IPS-11a (cell line): ENCODE results near the gene C5orf52.
"Not testable (repeated sequence)": the region's sequence is repeated elsewhere in the genome, so short reads cannot be mapped to it uniquely, and the experiment has no call there.

ENCODE experiments used
- H3K4me3 ChIP-seq: one replicate; pipeline ENCODE4 v1.5.1; 2013; ENCODE audit warnings: low read depth, low read length, control low read depth

C5orf52 gene

DNA sequence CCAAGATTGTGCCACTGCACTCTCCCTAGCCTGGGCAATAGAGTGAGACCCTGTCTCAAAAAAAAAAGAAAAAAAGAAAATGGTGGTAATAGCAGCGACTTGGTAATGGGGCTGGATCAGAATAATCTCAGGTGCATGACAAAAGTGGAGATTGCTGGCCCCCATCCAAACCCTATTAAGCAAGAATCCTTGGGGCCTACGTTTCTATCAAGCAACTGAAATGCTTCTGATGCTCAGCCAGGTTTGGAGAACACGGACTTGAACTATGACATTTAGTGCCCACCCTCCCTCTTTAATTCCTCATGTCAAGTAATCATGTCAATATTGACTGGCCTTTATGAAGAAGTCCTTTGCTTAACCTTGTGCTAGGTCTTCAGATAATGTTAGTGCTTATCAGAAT, 6.6 kb downstream of the C5orf52 start:
- no peak overlapping the region for H3K4me3 ChIP-seq

DNA sequence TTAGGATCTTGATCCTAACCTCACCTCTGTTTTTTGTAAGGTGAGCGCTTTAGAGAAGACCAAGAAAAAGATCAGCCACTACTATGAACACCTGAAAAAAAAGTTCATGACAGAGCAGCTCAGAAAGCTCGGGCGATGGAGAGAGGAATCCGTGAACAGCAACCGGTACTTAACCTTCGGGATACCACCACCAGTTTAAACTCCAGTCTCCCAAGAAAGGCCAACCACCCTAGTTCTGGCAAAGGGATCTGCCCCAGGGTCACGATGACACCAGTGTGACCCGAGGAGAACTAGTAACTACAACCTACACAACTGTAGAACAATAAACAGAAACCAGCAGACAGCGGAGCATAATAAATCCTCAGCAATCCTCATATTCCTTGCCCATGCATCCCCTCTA, 8.5 kb downstream of the C5orf52 start:
- H3K4me3 ChIP-seq: no peak overlapping the region

DNA sequence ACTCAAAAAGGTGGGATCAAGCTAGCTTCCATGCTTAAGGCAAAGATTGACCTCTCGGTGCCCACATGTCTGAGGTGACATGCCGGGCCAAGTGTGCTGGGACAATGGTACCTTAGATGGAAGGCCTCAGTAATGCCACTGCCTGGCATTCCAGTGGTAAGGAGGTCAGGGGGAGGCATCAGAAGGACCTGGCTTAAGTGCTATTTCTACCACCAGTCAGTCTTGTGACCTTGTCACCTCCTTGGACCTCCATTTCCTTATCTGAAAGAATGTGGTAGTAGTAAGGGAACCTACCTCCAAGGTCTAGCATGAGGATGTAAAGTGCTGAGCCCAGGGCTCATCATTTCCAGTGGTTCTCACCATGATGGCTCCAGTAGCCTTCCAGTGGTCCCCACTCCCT, 8.9 kb downstream of the C5orf52 start:
- H3K4me3 ChIP-seq: no peak overlapping the region

DNA sequence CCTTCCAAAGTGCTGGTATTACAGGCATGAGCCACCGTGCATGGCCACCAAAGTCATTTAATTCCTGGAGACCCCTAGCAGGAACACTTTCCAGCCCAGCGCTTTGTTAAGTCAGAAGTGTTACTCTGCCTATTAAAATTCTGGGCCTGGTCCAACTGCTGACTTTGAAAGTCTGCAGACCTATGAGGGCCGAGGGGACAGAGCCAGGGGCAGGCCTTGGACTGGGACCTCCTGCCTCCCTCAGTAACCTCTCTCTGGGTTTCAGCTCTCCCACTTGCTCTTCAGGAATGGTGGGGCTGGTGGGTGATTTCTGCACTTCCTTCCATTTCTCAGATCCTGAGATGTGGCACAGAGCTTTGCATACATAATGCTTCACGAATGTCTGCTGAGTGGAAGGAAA, 9.7 kb downstream of the C5orf52 start:
- no peak overlapping the region for H3K4me3 ChIP-seq

DNA sequence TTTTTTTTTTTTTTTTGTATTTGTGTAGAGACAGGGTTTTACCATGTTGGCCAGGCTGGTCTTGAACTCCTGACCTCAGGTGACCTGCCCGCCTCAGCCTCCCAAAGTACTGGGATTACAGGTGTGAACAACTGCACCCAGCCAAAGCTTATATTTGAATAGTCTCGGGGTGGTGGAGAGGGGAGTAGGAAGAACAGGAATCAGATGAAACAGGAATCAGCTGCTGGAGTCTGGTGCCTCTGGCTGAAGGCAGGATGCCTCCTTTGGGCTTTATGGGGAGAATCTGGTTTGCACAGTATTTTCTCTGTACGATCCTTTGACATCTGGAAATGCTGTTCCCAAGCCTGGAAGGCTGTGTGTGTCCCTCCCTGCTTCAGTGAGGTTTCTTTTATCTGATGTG, 10.9 kb downstream of the C5orf52 start:
- no peak overlapping the region for H3K4me3 ChIP-seq

DNA sequence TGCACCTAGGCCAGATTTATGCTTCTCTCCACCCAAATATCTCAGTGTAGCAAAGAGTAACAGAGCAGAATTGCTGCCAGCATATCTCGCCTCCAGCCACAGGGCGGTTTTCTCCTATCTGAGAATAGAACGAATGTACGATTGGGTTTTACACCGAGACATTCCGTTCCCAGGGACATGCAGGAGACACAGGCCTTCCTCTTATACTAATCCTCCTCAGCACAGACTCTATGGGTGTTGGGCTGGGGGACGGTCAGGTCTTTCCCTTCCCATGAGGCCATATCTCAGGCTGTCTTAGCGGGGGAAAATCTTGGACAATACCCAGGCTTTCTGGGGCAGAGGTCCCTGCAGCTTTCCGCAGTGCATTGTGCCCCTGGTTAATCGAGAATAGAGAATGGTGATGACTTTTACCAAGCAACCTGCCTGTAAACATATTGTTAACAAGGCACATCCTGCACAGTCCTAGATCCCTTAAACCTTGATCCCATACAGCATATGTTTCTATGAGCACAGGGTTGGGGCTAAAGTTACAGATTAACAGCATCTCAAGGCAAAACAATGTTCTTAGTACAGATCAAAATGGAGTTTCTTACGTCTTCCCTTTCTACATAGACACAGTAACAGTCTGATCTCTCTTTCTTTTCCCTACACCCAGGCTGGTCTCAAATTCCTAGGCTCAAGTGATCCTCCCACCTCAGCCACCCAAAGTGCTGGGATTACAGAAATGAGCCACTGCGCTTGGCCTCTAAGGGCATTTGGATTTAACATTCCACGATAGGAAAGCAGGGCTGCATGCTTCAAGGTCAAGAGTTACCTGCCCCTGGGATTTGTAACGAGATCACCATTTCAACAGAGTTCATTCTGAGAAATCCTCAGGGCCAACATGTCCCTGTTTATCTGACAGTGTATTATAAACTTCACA, 15.2 kb downstream of the C5orf52 start:
- not testable (repeated sequence) for H3K4me3 ChIP-seq

DNA sequence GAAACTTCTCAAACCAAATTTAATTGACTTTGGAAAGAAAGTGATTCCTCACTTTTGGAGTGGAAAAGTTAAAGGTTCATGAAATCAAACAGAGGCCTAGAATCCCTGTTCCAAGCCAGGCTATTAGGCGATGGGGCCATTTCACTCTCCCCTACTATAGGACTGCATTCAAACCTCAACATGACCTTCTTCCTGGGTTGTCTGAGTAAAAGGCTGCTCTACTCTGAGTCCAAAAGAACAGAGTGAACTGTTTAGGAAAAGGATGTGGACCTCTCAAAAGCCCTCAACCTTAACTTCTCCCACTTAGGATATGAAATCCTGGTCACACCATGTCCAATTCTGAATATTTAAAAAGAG, 15.8 kb downstream of the C5orf52 start:
- no peak overlapping the region for H3K4me3 ChIP-seq

DNA sequence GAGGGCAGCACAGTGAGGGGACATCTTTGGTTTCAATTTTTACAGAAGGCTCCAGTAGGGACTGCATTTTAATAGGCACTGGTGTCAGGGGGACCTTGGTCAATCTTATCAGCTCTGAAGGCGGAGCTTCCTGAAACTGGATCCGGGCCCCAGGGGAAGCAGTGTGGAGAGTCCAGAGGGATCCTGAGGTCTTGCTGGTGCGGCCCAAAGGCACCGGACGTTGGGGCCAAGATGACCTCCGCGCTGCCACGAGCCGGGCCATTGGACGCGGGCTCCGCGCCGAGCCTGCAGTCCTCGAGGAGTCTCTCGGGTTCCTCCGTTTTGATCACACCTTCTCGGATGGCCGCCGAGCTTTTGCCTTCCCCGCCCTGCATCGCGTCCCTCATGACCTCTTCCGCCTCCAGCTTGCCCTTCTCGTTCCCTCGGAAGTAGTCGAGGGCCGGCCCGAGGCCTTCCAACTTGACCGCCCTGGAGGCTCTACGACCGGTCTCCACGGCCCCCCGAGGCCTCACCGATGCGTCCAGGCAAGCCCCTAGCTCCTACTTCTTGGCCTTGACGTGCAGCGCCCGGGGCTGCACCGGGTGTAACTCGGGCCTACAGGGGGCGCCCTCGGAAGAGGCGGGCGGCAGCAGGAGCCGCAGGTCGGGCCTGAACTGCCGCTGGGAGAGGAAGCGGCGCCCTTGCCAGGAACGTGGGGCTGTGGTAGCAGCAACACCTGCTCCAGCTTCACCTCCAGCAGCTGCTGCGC, 18.8 kb downstream of the C5orf52 start:
- no peak overlapping the region for H3K4me3 ChIP-seq

DNA sequence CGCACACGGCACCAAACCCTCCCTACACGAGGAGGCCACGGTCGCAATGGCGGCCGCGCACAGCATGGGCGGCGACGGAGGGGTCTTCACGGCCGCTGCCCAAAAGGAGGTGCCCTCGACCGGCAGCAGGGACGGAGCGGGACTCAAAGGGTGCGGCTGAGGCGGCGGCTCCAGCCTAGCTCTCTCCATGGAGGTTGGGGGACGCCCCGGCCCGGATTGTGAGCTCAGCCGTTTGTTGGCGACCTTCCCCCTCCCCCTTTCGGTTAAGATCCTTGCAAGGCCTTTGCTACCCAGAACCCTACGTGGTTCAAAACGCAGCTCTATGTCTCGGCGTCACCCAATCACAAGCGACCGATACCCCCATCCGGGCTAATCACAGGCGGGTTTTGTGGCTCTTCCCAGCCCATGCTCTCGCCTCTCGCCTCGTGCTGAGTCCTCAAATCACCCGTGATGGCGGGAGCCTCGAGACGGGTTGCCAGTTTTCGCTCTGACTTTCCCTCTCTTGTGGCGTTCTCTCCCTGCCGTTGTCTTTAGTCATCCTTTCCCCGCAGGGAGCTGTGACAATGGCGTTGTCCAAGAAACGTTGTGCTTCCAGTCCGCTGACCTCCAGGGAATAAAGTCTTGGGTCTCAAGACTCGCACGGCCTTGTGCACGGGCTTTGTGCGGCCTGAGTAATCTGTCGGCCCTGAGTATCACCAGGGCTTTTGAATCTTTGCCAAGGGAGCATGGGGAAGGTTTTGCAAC, 19.5 kb downstream of the C5orf52 start:
- H3K4me3 ChIP-seq: no peak overlapping the region

DNA sequence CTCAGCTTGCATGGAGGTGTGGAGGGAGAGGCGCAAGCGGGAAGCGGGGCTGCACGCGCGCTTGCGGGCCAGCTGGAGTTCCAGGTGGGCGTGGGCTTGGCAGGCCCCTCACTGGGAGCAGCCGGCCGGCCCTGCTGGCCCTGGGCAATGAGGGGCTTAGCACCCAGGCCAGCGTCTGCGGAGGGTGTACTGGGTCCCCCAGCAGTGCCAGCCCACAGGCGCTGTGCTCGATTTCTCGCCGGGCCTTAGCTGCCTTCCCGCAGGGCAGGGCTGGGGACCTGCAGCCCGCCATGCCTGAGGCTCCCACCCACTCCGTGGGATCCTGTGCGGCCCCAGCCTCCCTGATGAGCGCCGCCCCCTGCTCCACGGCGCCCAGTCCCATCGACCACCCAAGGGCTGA, 22.5 kb downstream of the C5orf52 start:
- not testable (repeated sequence) for H3K4me3 ChIP-seq

DNA sequence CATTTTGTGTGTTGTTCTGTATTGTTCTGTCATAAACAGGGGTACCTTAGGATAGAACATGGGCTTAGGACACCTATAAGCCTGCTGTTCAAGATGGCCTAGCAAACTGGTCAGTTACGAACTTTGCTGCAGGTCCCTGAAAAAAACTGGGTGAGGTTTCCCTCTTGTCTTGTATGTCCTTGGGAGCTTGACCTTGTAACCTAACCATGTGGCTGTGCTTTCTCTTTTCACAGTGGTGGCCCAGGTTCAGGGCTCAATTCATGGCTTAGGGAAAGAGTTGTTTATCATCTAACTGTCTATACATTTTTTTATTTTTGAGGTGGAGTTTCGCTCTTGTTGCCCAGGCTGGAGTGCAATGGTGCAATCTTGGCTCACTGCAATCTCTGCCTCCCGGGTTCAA, 24.8 kb downstream of the C5orf52 start:
- H3K4me3 ChIP-seq: not testable (repeated sequence)

DNA sequence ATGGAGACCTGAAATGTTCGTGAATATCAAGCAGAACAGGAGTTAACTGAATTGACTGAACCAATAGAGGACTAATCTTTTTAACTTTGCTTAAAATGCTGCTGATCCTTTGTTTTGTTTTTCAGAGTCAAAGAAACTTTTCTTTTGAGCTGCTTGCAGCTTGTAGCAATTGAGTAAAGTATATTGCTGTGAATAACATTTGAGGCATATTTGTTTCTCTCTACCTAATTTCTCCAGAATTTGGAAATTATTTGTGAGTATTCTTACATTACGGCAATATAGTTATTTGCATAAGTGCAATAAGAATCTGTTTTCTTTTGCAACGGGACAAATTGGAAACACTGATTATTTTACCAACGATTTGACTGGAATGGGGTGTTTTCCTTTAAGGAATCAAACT, 27.3 kb downstream of the C5orf52 start:
- H3K4me3 ChIP-seq: not testable (repeated sequence)

DNA sequence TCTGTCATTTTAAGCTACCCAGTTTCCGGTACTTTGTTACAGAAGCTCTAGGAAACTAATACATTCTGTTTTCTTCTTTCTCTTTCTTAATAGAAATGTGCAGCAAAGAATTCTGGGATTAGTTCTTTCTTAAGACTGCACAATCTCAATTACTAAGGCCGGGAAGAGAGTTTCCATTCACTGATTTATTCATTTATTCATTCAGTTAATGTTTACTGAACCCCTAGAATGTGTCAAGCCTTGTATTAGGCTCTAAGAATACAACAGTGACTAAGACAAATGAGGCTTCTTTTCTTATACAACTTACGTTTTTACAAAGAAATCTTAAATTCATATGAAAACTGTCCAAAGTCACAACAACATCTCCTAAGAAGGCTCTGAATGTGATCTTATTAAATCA, 32.4 kb downstream of the C5orf52 start:
- H3K4me3 ChIP-seq: no peak overlapping the region

DNA sequence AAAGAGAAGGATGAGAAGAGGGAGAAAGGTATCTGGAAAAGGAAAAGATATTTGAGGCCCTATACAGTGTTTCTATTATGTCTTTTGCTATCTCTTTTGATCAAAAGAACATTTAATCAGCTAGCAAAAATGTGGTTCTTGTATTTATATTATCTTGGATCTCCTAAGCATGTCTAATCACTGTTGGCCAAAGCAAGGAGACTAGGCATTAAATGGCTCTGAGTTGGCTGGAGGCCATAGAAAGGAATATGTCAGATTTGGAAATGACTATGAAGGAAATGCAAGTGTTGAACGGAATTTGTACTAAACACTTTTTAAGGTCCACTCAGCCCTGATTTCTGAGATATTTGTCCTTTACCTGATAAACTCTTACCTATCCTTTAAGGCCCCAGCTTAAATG, 37.5 kb downstream of the C5orf52 start:
- no peak overlapping the region for H3K4me3 ChIP-seq

DNA sequence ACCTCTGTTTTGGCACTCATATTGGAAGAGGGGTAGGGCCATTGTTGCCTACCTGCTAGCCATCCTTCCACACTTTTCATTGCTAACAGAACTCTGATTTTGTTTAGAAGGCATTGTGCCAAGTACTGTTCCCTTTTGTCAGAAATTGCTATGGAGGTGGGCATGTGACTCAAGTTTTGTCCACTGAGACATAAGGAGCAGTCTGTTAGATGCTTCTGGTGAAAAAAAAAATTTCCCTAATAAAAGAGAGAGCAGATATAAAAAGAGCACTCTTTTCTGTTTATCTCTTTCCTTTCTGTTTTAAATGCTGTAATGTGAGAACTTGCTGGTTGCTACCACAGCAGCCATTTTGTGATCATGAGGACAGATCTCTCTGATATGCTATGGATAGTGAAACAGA, 38.0 kb downstream of the C5orf52 start:
- no peak overlapping the region for H3K4me3 ChIP-seq

DNA sequence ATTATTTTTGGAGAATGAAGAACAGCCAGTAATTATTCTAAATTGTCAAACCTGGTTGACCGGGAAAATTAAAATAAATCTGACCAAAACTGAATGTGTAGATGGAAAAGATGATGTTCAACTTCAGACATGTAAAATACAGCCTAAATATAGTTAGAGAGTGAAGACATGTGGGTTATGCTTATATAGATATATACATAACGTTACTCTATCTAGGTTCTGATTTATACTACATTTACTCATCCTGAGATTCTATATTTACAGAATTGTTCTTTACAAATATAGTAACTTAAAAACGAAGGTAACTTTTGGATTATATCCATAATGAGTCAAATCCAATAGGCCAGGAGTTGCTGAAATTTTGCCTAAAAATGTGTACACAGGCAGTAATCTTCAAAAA, 39.1 kb downstream of the C5orf52 start:
- H3K4me3 ChIP-seq: no peak overlapping the region

DNA sequence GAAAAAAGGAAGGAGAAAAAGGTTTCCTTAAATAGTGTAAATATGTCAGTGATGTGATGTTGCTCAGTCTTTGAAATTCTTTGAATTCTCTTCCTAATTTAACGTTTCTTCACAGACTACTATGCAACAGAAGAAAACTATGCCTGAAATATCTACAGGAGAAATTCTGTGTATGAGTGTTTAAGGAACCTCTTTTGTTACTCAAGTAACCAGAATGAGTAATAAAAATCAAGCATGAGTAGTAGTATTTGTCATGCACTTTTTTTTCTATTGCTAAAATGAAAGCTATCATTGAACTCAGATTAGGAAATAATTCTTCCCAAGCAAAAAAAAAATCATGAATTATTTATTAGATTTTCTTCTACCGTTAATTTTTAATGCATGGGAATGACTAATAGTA, 39.5 kb downstream of the C5orf52 start:
- no peak overlapping the region for H3K4me3 ChIP-seq

DNA sequence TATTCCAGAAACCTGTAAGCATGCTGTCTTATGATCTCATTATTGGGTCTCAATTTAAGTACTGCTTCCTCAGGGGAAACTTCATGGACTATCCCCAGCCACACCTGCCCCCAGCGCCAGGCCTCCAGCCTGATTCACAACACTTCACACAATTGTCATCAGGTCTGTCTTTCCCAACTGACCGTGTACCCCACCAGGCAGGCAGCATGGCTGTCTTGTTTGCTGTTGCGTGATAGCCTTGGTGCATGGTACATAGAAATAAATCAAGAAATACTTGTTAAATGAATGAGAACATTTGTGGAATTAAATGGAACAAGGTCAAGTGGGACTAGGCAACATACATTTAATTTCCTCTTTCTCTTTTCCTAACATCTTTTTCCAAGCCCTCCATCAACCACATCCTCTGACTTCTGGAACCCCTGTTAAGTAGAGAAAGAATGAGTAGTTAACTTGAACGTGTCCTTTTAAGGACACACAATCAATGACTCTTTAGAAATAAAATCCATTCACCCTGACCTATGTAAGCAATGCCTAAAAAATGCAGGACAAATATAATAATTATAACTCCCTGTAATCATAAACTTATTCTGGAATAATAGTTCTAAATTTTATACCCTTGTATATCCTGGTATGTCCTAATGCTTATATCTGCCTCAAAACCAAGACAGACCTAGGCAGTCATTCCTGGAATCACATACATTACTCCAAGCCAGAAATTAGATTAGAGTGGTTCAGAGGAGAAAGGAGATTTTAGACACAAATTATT, 42.7 kb downstream of the C5orf52 start:
- no peak overlapping the region for H3K4me3 ChIP-seq

DNA sequence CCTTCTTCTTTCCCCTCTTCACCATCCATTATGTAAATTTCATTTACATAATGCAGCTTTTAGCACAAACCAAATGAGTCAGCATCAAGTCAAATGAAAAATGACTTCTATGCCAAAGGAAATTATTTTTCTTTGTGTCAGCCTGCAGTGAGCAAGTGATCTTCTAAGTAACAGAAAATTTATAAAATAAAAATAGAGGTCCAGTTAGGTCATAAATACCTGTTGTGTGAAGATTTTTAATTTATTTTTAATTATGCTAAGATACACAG, 43.2 kb downstream of the C5orf52 start:
- no peak overlapping the region for H3K4me3 ChIP-seq

DNA sequence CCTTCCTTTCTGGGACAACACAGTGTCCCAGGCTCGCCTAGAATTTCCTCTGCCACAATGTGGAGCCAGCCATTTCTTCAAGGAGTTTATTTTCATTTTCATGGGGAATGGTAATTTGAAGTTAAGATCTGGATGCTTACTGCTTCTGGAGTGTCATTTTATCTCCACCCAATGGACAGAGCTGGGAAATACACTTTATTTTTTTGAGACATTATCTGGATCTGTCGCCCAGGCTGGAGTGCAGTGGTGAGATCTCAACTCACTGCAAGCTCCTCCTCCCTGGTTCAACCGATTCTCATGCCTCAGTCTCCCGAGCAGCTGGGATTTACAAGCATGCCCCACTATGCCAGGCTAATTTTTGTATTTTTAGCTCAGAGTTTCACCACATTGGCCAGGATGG, 47.2 kb downstream of the C5orf52 start:
- H3K4me3 ChIP-seq: no peak overlapping the region

DNA sequence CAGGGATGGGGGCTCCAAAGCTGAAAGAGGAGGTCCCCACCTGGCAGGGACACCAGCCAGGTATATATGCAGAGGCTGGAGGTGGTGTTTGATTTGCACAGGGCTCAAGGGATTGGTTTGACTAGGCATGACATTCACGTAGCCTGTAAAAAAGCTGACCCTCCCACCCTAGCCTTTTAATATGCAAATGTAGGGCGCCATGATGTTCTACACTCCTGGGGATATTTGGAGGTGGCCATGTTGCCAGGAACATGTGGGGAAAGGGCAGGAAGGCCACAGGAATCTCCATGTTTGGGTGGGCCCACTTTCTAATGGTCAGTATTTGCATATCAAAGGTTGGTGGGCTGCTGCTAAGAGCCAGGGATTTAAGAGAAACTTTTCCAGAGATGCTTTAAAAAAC, 47.9 kb downstream of the C5orf52 start:
- no peak overlapping the region for H3K4me3 ChIP-seq
